Left lung (tissue), 10 donors: ENCODE measurements around the gene BSPRY. TPM values are rescaled to one million over a fixed set of nuclear protein-coding genes. Genes with fewer than 3 reads are reported as not detected.

ENCODE experiments used
- ATAC-seq: fragments of 200-7000 bp; cut with Tn5 transposase; one replicate; pipeline ENCODE4 v1.9.1; 2020; ENCODE audit warnings: moderate library complexity
- DNase-seq, 4 donors: peaks; one replicate each; pipeline ENCODE4 v3.0.0-alpha.2; 2013 to 2020
- H3K27ac ChIP-seq, 2 donors: fragments of 200-600 bp; sonication (generic) in 1 of 2; one replicate each; pipeline versions ENCODE4 v1.5.0 to v1.8.0; 2020 to 2021
- H3K27me3 ChIP-seq, 2 donors: fragments of 200-600 bp; sonication (generic) in 1 of 2; one replicate each; pipeline versions ENCODE4 v1.5.0 to v1.8.0; 2020 to 2021
- H3K36me3 ChIP-seq, 2 donors: fragments of 200-600 bp; sonication (generic) in 1 of 2; one replicate each; pipeline versions ENCODE4 v1.5.0 to v1.8.0; 2020 to 2021
- H3K4me1 ChIP-seq, 2 donors: fragments of 200-600 bp; one replicate each; pipeline ENCODE4 v1.8.0; 2021
- H3K4me3 ChIP-seq, 2 donors: fragments of 200-600 bp; sonication (generic) in 1 of 2; one replicate each; pipeline versions ENCODE4 v1.5.0 to v1.8.0; 2020 to 2021; ENCODE audit warnings: mild to moderate bottlenecking in 1 of 2
- H3K9me3 ChIP-seq, 2 donors: fragments of 200-600 bp; sonication (generic) in 1 of 2; one replicate each; pipeline versions ENCODE4 v1.5.0 to v1.8.0; 2020 to 2021
- CTCF ChIP-seq, 2 donors: fragments of 200-600 bp; sonication (generic) in 1 of 2; IDR thresholded peaks; one replicate each; pipeline versions ENCODE4 v1.5.0 to v1.8.0; 2021; ENCODE audit warnings: antibody characterized with exemption in 2 of 2
- intact Hi-C, 2 donors: fragments of 100-400 bp; cut with DNase I; formaldehyde crosslinking; loops; one replicate each; pipeline versions ENCODE4 v1.11.2 to v1.14.2; 2022
- polyA plus RNA-seq, 6 donors: library from polyadenylated mRNA; unstranded; fragments of 120-200 nt; gene quantifications; one replicate each; pipeline ENCODE4 v1.2.1, GENCODE V29; 2013; ENCODE audit not compliant: insufficient read length in 6 of 6
- total RNA-seq, 2 donors: library from RNA; stranded (reverse); fragmentation: NEBNext Ultra II Directional; extraction: Animal tissue kit (Norgen Biotek cat#: 25700); gene quantifications; one replicate each; pipeline ENCODE4 v1.2.1, GENCODE V29; 2021
- donor health status: DM: no; HTN: yes; CAD: no.
- donor health status: DM: no; HTN: no; CAD: no.

The BSPRY gene
- total and polyA plus RNA-seq, 8 donors = 7.5 to 17.9 (median 8.4) TPM

- no peaks in the 10 kb centered on the region for H3K27me3 ChIP-seq
- intact Hi-C loops = no loop called here
- TF ChIP-seq CTCF (IDR thresholded peaks at IDR 0.05) = no peak
- no peak for ATAC-seq
- no peak overlapping the region for H3K27ac ChIP-seq
- no peak overlapping the region for H3K4me3 ChIP-seq
- no peaks in the 10 kb centered on the region for H3K9me3 ChIP-seq
- DNase-seq = no peak
- H3K4me1 ChIP-seq = no peaks in the 10 kb centered on the region
- H3K36me3 ChIP-seq = peaks cover 0 to 3% of the 10 kb centered on the region in 2 donors
These were observed 29.3 kb upstream of the BSPRY start for GRCh38 chr9:113320051-113320450.

GRCh38 chr9:113322671-113323070 is 26.7 kb upstream of the BSPRY start:
- H3K27me3 ChIP-seq = no peaks in the 10 kb centered on the region
- ATAC-seq = no peak
- intact Hi-C loops = no loop called here

GRCh38 chr9:113326230-113326629 is 23.1 kb upstream of the BSPRY start:
- Histone ChIP-seq H3K27me3 (no peaks in the 10 kb centered on the region), H3K36me3 (no peaks in the 10 kb centered on the region), H3K4me1 (no peaks in the 10 kb centered on the region), H3K27ac (no peak overlapping the region), H3K4me3 (no peak overlapping the region), H3K9me3 (no peaks in the 10 kb centered on the region)
- no peak for DNase-seq
- ATAC-seq = no peak
- intact Hi-C loops = no loop called here
- no peak for TF ChIP-seq CTCF (IDR thresholded peaks at IDR 0.05)

More at GRCh38 chr9:113322671-113323070, 26.7 kb upstream of the BSPRY start:
- Histone ChIP-seq H3K27ac (no peak overlapping the region), H3K4me1 (no peaks in the 10 kb centered on the region), H3K4me3 (no peak overlapping the region), H3K36me3 (peaks cover 0 to 3% of the 10 kb centered on the region in 2 donors), H3K9me3 (no peaks in the 10 kb centered on the region)
- TF ChIP-seq CTCF (IDR thresholded peaks at IDR 0.05) = no peak
- no peak for DNase-seq

- Histone ChIP-seq H3K27ac (no peak overlapping the region), H3K36me3 (no peaks in the 10 kb centered on the region), H3K4me3 (no peak overlapping the region), H3K9me3 (no peaks in the 10 kb centered on the region), H3K27me3 (no peaks in the 10 kb centered on the region), H3K4me1 (no peaks in the 10 kb centered on the region)
- TF ChIP-seq CTCF (IDR thresholded peaks at IDR 0.05) = no peak
- ATAC-seq = no peak
- intact Hi-C loops = no loop called here
- no peak for DNase-seq
These were observed 21.1 kb upstream of the BSPRY start for GRCh38 chr9:113328045-113328782.

- no peaks in the 10 kb centered on the region for H3K27me3 ChIP-seq
- no peak for ATAC-seq
- intact Hi-C loops = no loop called here
These were observed 17.6 kb upstream of the BSPRY start for GRCh38 chr9:113331780-113332179.

More at GRCh38 chr9:113331780-113332179, 17.6 kb upstream of the BSPRY start:
- DNase-seq = no peak
- Histone ChIP-seq H3K4me3 (no peak overlapping the region), H3K27ac (no peak overlapping the region), H3K4me1 (no peaks in the 10 kb centered on the region), H3K36me3 (no peaks in the 10 kb centered on the region), H3K9me3 (no peaks in the 10 kb centered on the region)
- no peak for TF ChIP-seq CTCF (IDR thresholded peaks at IDR 0.05)
